Activated gamma-delta T cell treated with anti-CD3 and anti-CD28 coated beads, Interleukin-2, amount 50 U/mL, for 16 hours (primary cell): ENCODE data around the gene CALB2.
"Not testable (repeated sequence)": the region's sequence is repeated elsewhere in the genome, so short reads cannot be mapped to it uniquely, and the experiment has no call there.

ENCODE experiments used
- DNase-seq: peaks from one replicate; pipeline ENCODE4 v3.0.0-alpha.2; 2020; ENCODE audit warnings: low read depth

CALB2 gene

DNA sequence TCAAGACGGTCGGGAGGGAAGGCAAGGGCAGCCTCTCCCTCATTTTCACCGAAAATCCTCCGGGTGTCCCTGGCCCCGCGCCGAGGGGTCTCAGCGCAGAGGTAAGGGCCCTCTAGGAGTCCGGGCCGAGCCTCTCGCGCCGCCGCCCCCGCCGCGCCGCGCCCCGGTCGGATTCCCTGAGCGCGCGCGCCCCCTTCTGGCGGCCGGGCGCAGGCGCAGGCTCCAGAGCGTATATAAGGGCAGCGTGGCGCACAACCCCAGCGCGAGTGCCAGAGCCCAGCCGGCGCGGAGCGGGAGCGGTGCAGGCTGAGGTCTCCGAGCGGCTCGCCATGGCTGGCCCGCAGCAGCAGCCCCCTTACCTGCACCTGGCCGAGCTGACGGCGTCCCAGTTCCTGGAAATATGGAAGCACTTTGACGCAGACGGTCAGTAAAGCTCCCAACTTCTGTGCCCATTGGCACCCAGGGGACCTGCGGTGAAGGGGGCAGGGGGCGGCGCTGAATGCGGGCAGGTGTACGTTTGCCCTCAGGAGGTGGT, at the start of gene CALB2:
TSS of gene CALB2 (plus strand) at position 260 of the 535 bp plus-strand sequence. CDS start at position 330, 70 bp downstream.
- peak; percentile 40 for DNase-seq

GRCh38 chr16:71311553-71312158, 46.9 kb upstream of the CALB2 start:
- DNase-seq, result no peak

DNA sequence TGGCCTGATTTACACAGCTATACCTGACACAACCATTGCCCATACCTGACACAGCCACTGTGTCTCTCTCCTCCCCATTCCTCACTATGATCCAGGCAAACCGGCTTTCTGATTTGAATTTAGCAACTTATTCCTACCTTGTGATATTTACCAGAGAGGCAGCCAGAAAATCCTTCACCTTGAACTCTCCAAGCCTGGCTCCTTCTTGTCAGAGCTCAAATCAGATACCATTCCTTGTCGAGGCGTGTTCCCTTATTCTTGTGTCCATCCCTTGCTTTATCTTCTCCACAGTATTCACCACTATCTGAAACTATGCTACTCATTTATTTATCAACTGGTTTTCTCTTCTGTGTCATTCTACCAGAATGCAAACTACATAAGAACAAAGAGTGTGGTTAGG, 44.9 kb upstream of the CALB2 start:
- not testable (repeated sequence) for DNase-seq

GRCh38 chr16:71315269-71315668, 43.3 kb upstream of the CALB2 start:
- no peak for DNase-seq

- DNase-seq, result no peak
These were observed 38.5 kb upstream of the CALB2 start for GRCh38 chr16:71319999-71320398.

GRCh38 chr16:71327720-71328119, 30.8 kb upstream of the CALB2 start:
- no peak for DNase-seq

- DNase-seq, result no peak
These were observed 30.4 kb upstream of the CALB2 start for GRCh38 chr16:71328151-71328550.

- DNase-seq, result no peak
These were observed 20.9 kb upstream of the CALB2 start for GRCh38 chr16:71337631-71338030.

GRCh38 chr16:71338193-71338592, 20.3 kb upstream of the CALB2 start:
- DNase-seq, result no peak

- DNase-seq, result no peak
These were observed 19.9 kb upstream of the CALB2 start for GRCh38 chr16:71338632-71339031.

GRCh38 chr16:71339236-71340171, 19.0 kb upstream of the CALB2 start:
- DNase-seq, result no peak

- DNase-seq, result no peak
These were observed 18.1 kb upstream of the CALB2 start for GRCh38 chr16:71340406-71340805.

- DNase-seq, result no peak
These were observed 16.6 kb upstream of the CALB2 start for GRCh38 chr16:71341881-71342280.

DNA sequence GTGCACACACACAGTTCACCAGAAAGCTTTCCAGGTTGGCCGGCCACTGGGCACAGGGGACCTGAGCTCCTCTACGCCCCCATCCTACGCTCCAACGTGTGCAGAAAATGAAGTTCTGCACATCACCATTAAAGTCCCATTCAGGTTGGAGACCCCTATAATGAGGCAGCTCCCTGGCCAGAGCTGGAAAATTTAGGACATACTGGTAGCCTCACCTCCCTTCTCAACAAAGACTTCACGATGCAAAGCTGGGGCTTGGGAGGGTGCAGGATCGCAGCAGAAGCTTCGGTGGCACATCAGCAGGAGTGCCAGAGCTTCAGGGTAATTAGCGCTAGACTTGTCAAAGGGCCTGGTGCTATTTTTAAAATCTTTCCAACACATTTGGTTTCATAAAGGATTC, 15.4 kb upstream of the CALB2 start:
- no peak for DNase-seq

DNA sequence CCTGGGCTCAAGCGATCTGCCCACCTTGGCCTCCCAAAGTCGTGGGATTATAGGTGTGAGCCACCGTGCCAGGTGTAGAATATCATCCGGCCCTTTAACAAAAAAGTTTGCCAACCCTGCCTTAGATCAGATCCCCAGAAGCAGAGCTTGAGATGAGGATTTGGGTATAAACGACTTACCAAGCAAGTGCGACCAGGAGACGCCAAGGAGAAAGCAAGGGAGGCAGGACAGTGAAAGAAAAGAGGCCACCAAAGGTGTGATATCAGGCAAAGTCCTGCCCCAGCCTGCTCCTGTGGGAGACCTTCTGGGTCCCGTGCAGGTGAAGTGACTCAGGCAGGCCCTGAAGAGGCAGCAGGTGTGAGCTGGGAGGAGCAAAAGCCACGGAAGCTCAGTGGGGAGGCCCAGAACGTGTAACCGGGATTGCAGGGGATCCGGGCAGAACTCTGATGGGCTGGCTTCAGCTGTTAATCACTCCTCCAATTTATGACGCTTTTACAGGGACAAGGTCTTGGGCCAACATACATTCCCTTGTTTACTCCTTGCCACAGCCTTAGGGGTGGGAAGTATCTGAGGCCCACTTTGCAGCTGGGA, 14.1 kb upstream of the CALB2 start:
- no peak for DNase-seq

GRCh38 chr16:71345031-71345430, 13.5 kb upstream of the CALB2 start:
- DNase-seq, result no peak

- DNase-seq, result no peak
These were observed 11.4 kb upstream of the CALB2 start for GRCh38 chr16:71347146-71347545.

GRCh38 chr16:71348262-71349085, 10.0 kb upstream of the CALB2 start:
- no peak for DNase-seq

GRCh38 chr16:71350821-71351557, 7.5 kb upstream of the CALB2 start:
- DNase-seq, result no peak

DNA sequence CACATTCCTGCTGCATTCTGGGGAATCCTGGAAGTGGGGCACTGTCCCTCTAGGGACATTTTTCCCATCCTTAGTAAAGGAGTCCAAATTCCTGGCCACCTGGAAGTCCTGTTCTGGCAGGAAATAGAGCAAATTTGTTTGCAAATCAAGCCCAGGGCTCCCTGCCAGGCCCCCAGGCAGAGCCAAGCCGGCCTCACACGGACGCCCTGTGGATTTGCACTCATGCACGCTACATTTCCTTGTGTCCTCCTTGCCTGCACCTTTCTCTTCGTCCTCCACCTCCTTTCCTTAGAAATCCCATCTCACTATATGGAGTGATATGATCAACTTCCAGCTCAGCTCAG, 7.0 kb upstream of the CALB2 start:
- no peak for DNase-seq

GRCh38 chr16:71352466-71352865, 6.1 kb upstream of the CALB2 start:
- no peak for DNase-seq
